ENCODE data around the gene HSPA8. TPM values are rescaled to one million over a fixed set of nuclear protein-coding genes. Genes with fewer than 3 reads are reported as not detected.

The HSPA8 gene
- total and polyA plus RNA-seq, 8 donors: 166 to 1,721 (median 845) TPM

GRCh38 chr11:123104697-123105096 lies 42.8 kb upstream of the HSPA8 start:
- no peaks in the 10 kb centered on the region for H3K36me3 ChIP-seq
- WGBS, 2 donors: 89 to 95% methylated on average over 3 of the region's 3 CpGs
- H3K9me3 ChIP-seq: no peaks in the 10 kb centered on the region
- TF ChIP-seq CTCF (IDR thresholded peaks at IDR 0.05): no peak
- no peaks in the 10 kb centered on the region for H3K27me3 ChIP-seq
- intact Hi-C loops (cut with DNase I): loop anchor here in 1 of 3 donors (5.0 kb wide), 1 partner anchor 143 kb away; no protein-coding TSS in a partner anchor
- no peak overlapping the region for H3K4me3 ChIP-seq
- ATAC-seq (no peak), DNase-seq (no peak), FAIRE-seq (no peak)
- H3K4me1 ChIP-seq: no peaks in the 10 kb centered on the region
- H3K27ac ChIP-seq: no peak overlapping the region

GRCh38 chr11:123103326-123103980 lies 41.5 kb upstream of the HSPA8 start:
- WGBS, 2 donors: 56 to 63% methylated on average over 8 of the region's 8 CpGs
- Histone ChIP-seq H3K4me1 (no peaks in the 10 kb centered on the region), H3K4me3 (no peak overlapping the region), H3K27ac (no peak overlapping the region), H3K9me3 (no peaks in the 10 kb centered on the region), H3K36me3 (no peaks in the 10 kb centered on the region), H3K27me3 (no peaks in the 10 kb centered on the region)
- peak in 3 of 4 donors; percentile 35 to 45 (median 38) for TF ChIP-seq CTCF (IDR thresholded peaks at IDR 0.05)
- peak in 1 of 6 donors; percentile 25 for DNase-seq
- intact Hi-C loops (cut with DNase I): loop anchor here in 1 of 3 donors (5.0 kb wide), 1 partner anchor 144 kb away; no protein-coding TSS in a partner anchor
- peak in 3 of 4 donors; percentile 76 to 83 (median 81) for ATAC-seq
- no peak for FAIRE-seq

GRCh38 chr11:123100379-123101085 lies 38.6 kb upstream of the HSPA8 start:
- no peak for TF ChIP-seq CTCF (IDR thresholded peaks at IDR 0.05)
- Histone ChIP-seq H3K4me3 (no peak overlapping the region), H3K27me3 (no peaks in the 10 kb centered on the region), H3K4me1 (no peaks in the 10 kb centered on the region), H3K36me3 (no peaks in the 10 kb centered on the region), H3K27ac (no peak overlapping the region), H3K9me3 (no peaks in the 10 kb centered on the region)
- WGBS, 2 donors: 71 to 76% methylated on average over 7 of the region's 7 CpGs
- intact Hi-C loops (cut with DNase I): loop anchor here in 1 of 3 donors (5.0 kb wide), 1 partner anchor 147 kb away; no protein-coding TSS in a partner anchor
- FAIRE-seq: no peak
- no peak for DNase-seq
- no peak for ATAC-seq

GRCh38 chr11:123098990-123099389 lies 37.1 kb upstream of the HSPA8 start:
- DNase-seq: no peak
- H3K4me1 ChIP-seq: no peaks in the 10 kb centered on the region
- H3K9me3 ChIP-seq: no peaks in the 10 kb centered on the region
- no peak for FAIRE-seq
- 63 to 86% methylated on average over 3 of the region's 3 CpGs for WGBS, 2 donors
- no peaks in the 10 kb centered on the region for H3K36me3 ChIP-seq
- no peak overlapping the region for H3K4me3 ChIP-seq
- TF ChIP-seq CTCF (IDR thresholded peaks at IDR 0.05): no peak
- no peak overlapping the region for H3K27ac ChIP-seq
- ATAC-seq: no peak
- no peaks in the 10 kb centered on the region for H3K27me3 ChIP-seq
- intact Hi-C loops (cut with DNase I): no loop called here

GRCh38 chr11:123093739-123094138 lies 31.8 kb upstream of the HSPA8 start:
- no peak for TF ChIP-seq CTCF (IDR thresholded peaks at IDR 0.05)
- no peaks in the 10 kb centered on the region for H3K27me3 ChIP-seq
- ATAC-seq (no peak), DNase-seq (no peak), FAIRE-seq (no peak)
- intact Hi-C loops (cut with DNase I): no loop called here
- no peak overlapping the region for H3K27ac ChIP-seq
- no peaks in the 10 kb centered on the region for H3K9me3 ChIP-seq
- WGBS, 2 donors: 93 to 95% methylated on average over 3 of the region's 3 CpGs
- no peaks in the 10 kb centered on the region for H3K36me3 ChIP-seq
- no peaks in the 10 kb centered on the region for H3K4me1 ChIP-seq
- H3K4me3 ChIP-seq: no peak overlapping the region
